Measurements from ENCODE around the gene IRX2. TPM values are rescaled to one million over a fixed set of nuclear protein-coding genes. Genes with fewer than 3 reads are reported as not detected.

The IRX2 gene
- total RNA-seq, 2 donors from 2014 or later = 0.12 TPM; not detected in 1

DNA sequence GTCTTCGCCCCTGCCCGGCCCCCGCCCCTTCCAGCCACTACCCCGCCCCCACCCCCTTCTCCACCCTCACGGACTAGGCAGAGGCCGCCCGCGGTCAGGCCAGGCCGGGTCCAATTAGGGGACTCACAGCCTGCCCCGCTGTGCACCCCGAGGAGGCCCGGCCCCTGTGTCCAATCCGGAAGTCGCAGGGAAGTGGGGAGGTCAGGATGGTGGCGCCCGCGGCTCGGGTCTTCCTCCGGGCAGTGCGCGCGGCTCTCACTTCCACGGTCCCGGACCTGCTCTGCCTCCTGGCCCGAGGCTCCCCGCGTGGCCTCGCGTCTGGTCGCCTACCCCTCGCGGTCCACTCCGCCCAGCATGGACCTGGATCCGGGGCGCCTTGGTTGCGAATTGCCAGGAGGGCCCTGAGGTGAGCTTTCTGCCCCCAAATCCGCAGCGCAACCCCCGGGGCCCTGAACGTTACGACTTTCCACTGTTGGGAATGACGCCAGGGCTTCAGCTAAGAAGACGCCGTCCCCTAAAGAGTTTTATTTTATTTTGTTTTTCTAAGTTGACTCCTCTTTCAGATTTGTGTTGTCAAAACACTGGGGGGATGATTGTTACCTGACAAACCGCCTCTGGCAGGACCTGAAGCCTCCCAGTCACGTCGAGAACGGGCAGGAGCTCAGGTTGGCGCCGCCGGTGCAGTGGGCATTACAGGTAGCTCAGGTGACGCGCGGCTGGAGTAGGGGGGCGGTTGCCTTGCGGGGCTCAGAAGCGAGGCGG is 763 bp upstream of the IRX2 start:
- no peaks in the 10 kb centered on the region for H3K36me3 ChIP-seq
- peak overlapping the region; percentile 20 for H3K4me3 ChIP-seq
- intact Hi-C loops (cut with DNase I) = no loop called here
- no peak overlapping the region for H3K27ac ChIP-seq
- no peak for DNase-seq
- no peak overlapping the region for H3K9ac ChIP-seq (ENCODE audit: low read depth in 2 of 2, low read length in 2 of 2)
- H3K4me1 ChIP-seq = no peaks in the 10 kb centered on the region
- H3K9me3 ChIP-seq = no peaks in the 10 kb centered on the region
- TF ChIP-seq CTCF (IDR thresholded peaks at IDR 0.05) = no peak
- peaks cover 89% of the 10 kb centered on the region for H3K27me3 ChIP-seq

DNA sequence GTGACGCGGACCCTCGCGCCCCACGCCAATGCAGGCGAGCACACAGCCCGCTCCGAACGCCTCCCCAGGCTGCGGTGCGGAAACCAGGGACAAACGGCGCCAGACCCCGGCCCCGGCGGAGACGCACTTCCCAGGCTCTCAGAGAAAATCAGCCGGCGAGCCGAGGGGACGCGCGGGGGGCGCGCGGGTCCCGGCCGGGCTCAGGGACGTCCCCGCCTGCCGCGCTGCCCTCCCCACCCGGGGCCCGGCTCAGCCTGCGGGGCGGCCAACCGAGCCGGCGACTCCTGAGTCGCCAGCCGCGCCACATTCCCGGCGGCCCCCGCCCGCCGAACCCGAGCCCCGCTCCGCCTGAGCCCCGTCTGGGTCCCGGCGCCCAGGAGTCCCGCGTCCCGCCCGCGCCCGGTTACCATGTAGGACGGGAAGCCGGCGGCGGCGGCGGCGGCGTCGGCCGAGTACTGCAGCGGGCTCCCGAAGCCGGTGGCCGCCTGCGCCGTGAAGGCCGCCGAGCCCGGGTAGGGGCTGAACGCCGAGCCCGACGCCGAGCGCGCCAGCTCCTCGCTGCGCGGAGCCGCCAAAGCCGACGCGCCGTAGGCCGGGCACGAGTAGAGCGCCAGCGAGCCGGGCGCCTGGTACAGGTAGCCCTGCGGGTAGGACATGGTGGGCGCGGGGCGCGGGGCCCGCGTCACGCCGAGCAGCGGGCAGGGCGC is 566 bp downstream of the IRX2 start:
- Histone ChIP-seq H3K9me3 (no peaks in the 10 kb centered on the region), H3K9ac (ENCODE audit: low read depth in 2 of 2, low read length in 2 of 2) (no peak overlapping the region), H3K27ac (no peak overlapping the region), H3K4me1 (no peaks in the 10 kb centered on the region), H3K4me3 (no peak overlapping the region), H3K27me3 (peaks cover 80% of the 10 kb centered on the region), H3K36me3 (no peaks in the 10 kb centered on the region)
- intact Hi-C loops (cut with DNase I) = no loop called here
- TF ChIP-seq CTCF (IDR thresholded peaks at IDR 0.05) = no peak
- no peak for DNase-seq

DNA sequence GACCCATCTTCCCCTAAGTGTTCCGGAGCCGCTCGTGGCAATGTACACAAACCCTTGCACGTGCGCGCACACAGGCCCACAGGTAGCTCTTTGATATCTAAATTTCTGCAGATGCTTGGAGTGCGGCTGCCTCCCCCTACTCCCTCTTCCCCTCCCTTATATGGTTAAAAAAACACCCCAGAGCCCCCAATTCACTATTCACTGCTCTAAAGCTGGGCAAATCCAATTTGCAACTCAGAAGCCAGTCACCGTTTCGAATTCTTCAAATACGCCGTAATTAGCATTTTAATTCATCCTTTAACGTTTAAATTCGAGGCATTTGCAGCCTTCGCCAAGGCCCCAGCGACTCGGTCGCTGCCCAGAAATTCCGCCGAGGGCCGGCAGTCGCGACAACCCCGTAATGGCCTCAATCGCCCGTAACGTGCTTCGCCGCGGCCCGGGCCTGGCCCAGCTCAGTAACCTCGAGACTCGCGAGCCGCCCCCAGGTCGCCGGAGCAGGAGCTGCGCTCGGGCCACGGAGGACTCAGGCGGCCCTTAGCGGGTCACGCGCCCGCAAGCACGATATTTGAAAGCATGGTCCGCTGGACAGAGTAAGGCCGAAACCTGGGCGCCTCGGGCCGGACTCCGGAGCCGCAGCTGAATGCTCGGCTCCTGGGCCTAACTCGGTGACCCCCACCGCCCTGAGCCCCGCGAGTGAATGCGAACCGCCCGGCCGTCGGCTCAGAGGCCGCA is 1.3 kb downstream of the IRX2 start:
- DNase-seq = no peak
- no peak overlapping the region for H3K9ac ChIP-seq (ENCODE audit: low read depth in 2 of 2, low read length in 2 of 2)
- intact Hi-C loops (cut with DNase I) = no loop called here
- peaks cover 79% of the 10 kb centered on the region for H3K27me3 ChIP-seq
- no peaks in the 10 kb centered on the region for H3K36me3 ChIP-seq
- no peak overlapping the region for H3K4me3 ChIP-seq
- H3K27ac ChIP-seq = no peak overlapping the region
- TF ChIP-seq CTCF (IDR thresholded peaks at IDR 0.05) = no peak
- H3K4me1 ChIP-seq = no peaks in the 10 kb centered on the region
- H3K9me3 ChIP-seq = no peaks in the 10 kb centered on the region

GRCh38 chr5:2749514-2750025 is 1.9 kb downstream of the IRX2 start:
- Histone ChIP-seq H3K9me3 (no peaks in the 10 kb centered on the region), H3K9ac (ENCODE audit: low read depth in 2 of 2, low read length in 2 of 2) (no peak overlapping the region), H3K4me3 (no peak overlapping the region), H3K36me3 (no peaks in the 10 kb centered on the region), H3K27ac (no peak overlapping the region), H3K27me3 (peaks cover 79% of the 10 kb centered on the region), H3K4me1 (no peaks in the 10 kb centered on the region)
- intact Hi-C loops (cut with DNase I) = no loop called here
- no peak for DNase-seq
- no peak for TF ChIP-seq CTCF (IDR thresholded peaks at IDR 0.05)

DNA sequence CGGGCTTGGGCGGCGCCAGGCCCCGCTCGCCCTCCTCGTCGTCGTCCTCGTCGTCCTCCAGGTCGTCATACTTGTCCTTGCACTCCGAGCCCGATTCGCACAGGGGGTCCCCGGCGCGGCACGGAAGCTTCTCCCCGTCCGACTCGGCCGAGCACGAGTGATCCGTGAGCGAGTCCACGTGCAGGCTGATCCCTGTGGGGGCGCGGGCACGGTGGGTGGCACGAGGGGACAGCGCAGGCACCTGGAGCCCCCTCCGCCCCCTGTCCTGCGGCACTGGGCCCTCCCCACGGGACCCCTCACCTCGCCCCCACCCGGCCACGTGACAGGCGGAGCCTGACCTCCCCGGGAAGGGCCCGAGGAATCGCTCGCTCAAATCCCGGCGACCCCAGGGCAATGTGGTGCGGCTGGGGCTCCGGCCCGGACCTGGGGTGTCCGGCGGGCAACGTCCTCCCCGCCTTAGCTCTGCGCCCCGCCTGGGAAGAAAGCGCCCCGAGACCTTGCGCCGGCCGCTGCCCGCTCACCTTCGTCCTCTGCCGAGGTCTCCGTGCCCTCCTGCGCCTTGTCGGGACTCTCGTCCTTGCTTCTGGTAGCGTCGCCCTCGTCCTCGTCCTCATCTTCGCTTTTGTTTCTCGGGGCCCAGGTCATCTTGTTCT is 2.5 kb downstream of the IRX2 start:
- Histone ChIP-seq H3K27ac (no peak overlapping the region), H3K27me3 (peaks cover 77% of the 10 kb centered on the region), H3K4me3 (no peak overlapping the region), H3K9me3 (no peaks in the 10 kb centered on the region), H3K36me3 (no peaks in the 10 kb centered on the region), H3K9ac (ENCODE audit: low read depth in 2 of 2, low read length in 2 of 2) (no peak overlapping the region), H3K4me1 (no peaks in the 10 kb centered on the region)
- intact Hi-C loops (cut with DNase I) = no loop called here
- no peak for TF ChIP-seq CTCF (IDR thresholded peaks at IDR 0.05)
- no peak for DNase-seq
